GM18498 (cell line): Measurements from ENCODE around the gene SLC28A3.

ENCODE experiments used
- ATAC-seq: cut with Tn5 transposase; IDR thresholded peaks from one replicate; pipeline ENCODE4 v1.9.1; 2021; ENCODE audit warnings: mild to moderate bottlenecking, moderate library complexity; ENCODE audit not compliant: unreplicated experiment

SLC28A3 gene

DNA sequence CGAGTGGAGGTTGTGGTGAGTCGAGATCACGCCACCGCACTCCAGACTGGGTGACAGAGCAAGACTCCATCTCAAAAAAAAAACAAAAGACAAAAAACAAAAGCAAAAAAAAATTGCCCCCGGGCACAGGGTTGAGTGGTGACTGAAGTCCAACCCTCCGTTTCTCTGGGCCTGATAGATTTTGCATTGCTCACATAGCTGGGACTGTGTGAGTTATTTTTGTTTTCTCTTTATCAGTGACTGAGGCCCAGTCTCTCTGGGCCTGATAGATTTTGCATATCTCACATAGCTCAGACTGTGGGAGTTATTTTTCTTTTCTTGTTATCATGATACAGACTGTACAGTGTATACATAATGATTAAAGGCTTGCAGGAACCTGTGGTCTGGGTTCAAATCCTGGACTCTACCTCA, 2.6 kb upstream of the SLC28A3 start:
- no peak for ATAC-seq

DNA sequence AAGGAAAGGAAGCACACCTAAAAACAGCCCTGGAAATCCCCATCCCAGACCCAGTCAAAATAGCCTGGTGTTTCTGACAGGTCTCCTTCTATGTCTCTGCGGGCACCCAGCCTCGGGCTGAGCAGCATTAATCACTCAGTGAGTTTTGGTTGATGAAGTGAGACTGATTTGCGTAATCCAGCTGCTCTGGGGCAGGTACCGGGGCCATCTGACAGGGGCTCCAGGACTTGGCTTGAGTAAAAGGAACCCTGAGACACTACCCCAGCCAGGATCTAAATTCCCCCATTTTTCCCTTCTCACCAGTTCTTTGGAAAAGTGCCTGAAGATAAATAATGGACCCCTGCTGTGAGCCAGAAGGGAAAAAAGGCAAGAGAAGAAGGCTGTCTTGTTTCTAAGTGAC, 596 bp downstream of the SLC28A3 start:
- ATAC-seq = no peak

DNA sequence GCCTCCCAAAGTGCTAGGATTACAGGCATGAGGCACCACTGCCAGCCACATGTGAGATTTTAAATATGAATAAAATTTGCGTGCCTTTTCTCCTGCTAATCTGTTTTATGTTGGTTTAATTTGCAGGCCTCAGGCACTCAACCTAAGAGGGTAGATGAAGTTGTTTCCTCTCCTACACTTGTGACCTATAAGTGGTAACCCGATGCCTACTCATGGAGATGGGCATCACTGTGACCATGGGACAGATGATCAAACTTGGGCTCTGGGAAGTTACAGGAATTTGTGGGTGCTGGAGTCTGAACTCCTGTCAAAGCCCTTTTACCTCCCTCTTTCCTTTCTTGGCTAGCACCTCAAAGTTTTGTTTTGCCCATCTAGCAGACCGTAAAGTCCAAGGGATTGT, 1.1 kb downstream of the SLC28A3 start:
- no peak for ATAC-seq

GRCh38 chr9:84338792-84339191, 1.8 kb downstream of the SLC28A3 start:
- ATAC-seq = no peak

- no peak for ATAC-seq
Measured at GRCh38 chr9:84337252-84337651, 3.3 kb downstream of the SLC28A3 start.

DNA sequence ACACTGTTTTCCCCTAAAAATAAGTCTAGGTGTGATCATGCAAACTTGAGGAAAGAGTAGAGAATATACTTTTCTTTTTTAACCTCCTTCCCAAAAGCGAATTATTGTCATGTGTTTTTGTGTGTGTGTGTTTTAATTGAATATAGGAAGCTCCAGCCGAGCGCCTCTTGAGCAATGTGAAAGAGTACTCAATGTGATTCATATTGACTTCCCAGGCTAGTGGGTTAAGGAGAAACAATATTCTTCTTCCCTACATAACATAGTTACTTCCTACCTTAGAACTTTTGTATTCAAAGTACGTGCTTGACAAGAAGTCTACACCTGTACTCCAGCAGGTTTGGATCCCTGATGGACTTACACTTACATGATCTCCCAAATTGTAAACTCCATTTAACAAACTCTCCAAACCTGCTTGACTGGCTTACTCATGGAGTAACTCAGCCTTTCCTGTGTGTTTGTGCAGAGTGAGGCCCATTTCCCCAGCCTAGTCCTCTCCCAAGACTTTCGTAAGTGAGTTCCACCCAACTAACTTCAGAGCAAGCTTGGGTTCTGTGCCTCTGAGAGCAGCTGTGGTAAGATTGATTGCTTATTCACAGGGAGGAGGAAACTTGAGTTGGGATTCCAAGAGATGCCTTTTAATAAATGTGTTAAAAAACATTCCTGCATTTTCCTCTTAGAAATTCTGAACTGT, 9.3 kb downstream of the SLC28A3 start:
- no peak for ATAC-seq

GRCh38 chr9:84330246-84330645, 10.3 kb downstream of the SLC28A3 start:
- ATAC-seq = no peak

- no peak for ATAC-seq
Measured at GRCh38 chr9:84327184-84327583, 13.4 kb downstream of the SLC28A3 start.

GRCh38 chr9:84325347-84325973, 15.1 kb downstream of the SLC28A3 start:
- ATAC-seq = no peak

- no peak for ATAC-seq
Measured at GRCh38 chr9:84324811-84325210, 15.7 kb downstream of the SLC28A3 start.

DNA sequence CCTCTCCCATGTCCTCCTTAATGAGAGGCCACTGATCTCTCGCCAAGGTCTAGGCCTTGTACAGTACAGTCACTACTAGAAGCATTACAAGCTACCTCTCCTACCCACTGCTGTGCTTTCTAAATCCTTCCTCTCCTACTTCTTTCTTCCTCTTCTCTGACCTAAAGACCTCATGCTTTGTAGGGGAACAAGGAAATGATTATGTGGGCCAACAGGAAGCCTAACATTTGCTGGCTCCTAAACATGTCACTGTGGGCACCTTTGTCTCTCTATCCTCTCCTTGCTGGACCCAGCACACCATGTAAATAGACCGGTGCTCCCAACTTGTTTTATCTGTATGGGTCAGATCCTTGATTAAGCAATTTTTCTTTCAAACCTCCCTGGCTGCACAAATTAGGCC, 16.7 kb downstream of the SLC28A3 start:
- no peak for ATAC-seq

DNA sequence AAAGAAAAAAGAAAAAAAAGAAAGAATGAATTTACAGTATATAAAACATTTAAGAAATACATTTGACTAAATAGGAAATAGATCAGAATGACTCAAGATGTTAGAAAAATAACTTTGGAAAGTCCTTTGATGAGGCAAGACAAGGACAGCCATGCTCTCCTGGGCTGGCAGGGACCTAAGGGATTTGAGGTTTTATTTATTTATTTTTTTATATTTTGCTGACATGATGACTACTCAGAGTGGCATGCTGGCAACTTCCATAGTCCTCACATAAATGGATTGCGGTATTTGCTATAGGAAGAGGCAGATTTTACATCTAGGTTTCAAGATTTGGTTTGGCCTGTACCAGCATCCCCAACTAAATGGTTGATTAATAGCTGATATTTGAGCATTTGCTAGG, 17.7 kb downstream of the SLC28A3 start:
- no peak for ATAC-seq

DNA sequence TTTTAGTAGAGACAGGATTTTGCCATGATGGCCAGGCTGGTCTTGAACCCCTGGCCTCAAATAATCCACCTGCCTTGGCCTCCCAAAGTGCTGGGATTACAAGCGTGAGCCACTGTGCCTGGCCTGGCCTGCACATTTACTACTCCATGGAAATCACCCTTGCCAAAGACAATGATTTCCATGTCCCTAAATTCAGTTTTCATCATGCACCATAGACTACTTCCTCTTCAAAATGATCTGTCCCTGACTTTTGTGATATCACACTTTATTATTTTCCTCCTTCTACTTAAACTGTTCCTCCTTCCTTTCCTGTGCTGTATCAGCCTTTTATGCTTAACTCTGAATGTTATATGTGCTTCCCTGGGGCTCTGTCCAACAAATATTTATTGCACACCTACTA, 20.3 kb downstream of the SLC28A3 start:
- no peak for ATAC-seq

DNA sequence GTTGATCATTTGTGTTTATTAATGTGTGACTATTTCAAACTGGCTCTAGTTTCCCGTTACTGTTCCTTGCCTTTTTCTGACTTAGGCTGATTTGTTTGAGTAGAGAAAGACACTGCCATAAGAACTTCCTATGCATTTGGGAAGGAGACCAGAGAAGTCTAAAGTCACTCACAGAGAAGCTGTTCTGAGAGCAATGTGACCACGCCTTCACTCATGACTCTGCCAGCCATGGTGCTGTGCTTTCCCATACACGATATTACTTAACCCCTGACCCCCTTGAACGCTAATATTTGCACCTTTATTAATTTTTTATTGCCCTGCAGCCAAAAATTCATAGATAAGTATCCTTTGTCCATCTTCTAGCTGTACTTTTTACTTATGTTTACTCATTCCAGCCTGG, 20.9 kb downstream of the SLC28A3 start:
- no peak for ATAC-seq

- no peak for ATAC-seq
Measured at GRCh38 chr9:84318981-84319380, 21.6 kb downstream of the SLC28A3 start.

- no peak for ATAC-seq
Measured at GRCh38 chr9:84317563-84317962, 23.0 kb downstream of the SLC28A3 start.

DNA sequence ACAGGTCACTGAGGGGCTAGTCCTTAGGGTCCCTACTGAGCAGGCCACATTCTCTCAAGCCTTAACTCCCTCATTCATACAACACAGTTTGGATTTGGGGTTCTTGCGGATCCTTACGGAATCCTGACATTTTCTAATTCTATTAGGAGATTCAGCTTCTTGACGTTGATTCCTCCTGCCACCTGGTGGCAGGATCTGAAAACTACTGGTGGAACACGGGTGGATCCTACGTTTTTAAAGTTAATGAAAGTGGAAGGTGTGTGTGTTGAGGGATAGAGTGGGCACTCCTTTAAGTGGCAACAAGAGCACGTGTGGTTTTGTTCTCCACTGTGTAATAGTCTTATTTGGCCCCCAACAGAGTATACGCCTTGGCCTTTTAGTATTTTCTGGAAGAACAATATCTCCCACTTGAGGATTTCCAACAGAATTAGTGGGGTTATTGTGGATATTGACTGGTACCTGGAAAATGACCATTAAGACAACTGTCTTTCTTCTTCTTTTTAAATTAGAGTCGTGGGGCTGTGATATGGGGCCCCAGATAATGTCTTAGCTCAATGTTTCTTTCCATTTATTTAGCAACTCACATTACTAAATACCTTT, 25.2 kb downstream of the SLC28A3 start:
- peak; percentile 77 for ATAC-seq

GRCh38 chr9:84314306-84314705, 26.3 kb downstream of the SLC28A3 start:
- ATAC-seq = no peak

DNA sequence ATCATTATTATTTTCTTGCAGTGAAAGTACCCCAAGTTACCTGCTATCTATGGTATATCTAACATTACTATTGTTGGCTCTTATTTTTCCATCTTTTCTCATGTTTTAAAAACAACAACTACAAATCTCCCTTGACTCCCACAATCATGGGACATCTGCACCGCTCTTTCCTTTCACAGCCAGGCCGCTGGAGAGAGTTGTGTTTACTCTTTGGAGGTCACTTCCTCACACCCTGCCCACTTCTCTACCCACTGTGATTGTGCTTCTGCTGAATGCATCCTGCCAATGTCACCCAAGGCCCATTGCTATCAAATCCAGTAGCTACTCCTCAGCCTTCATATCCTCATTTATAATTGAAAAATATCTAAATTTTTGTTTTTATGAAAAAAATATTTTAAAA, 29.7 kb downstream of the SLC28A3 start:
- no peak for ATAC-seq

DNA sequence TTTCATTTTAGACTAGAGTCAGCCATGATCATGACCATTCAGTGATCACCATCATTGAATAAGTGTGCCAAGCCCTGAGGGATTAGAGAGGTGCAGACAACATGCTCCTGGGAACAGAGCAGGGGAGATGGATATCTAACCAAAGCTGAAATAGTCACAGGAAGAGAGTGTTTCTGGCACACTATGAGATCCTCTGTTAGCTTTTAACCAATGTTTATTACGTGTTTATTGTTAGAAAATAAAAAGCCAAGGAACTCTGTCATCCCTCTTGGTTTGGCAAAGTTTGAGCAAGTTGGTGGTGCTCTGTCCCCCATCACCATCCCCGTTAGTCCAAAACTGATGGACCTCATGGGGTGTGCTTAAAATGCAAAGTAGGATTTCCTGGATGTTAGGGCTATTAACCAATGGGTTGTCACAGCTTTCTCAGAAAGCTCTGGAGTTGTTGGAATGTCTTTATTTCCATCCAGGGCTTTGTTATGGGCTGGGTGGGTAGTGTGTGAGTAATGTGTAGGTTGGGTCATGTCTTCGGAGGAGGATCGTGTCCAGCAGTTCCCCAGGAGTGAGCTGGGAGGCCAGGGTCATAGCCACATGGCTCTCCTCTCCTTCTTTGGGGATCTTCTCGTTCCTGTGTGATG, 34.9 kb downstream of the SLC28A3 start:
- ATAC-seq = no peak

DNA sequence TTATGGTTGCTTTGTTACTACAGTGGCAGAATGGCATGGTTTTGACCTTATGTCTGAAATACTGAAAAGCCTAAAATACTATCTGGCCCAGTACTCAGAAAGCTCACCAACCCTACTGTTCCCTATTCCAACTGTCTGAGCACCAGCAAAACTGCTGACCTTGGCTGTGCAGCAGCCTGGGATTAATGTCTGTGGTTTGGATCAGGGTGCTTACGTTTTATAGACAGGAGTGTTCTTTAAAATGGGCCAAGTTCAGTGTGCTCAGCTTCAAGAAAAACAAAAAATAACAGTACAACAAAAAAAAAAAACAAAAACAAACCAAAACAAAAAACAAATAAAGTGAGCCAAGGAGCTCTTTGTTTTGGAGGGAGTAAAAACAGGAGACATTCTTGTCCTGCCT, 36.4 kb downstream of the SLC28A3 start:
- no peak for ATAC-seq

- ATAC-seq = no peak
Measured at GRCh38 chr9:84303061-84303460, 37.5 kb downstream of the SLC28A3 start.
